DMS79 treated with DMSO at 0.1 percent for 48 hours (cell line): ENCODE measurements around the gene NUP214.

ENCODE experiments used
- DNase-seq: peaks from one replicate; lab custom pipeline; 2025; lab: John Stamatoyannopoulos, UW

The NUP214 gene

DNA sequence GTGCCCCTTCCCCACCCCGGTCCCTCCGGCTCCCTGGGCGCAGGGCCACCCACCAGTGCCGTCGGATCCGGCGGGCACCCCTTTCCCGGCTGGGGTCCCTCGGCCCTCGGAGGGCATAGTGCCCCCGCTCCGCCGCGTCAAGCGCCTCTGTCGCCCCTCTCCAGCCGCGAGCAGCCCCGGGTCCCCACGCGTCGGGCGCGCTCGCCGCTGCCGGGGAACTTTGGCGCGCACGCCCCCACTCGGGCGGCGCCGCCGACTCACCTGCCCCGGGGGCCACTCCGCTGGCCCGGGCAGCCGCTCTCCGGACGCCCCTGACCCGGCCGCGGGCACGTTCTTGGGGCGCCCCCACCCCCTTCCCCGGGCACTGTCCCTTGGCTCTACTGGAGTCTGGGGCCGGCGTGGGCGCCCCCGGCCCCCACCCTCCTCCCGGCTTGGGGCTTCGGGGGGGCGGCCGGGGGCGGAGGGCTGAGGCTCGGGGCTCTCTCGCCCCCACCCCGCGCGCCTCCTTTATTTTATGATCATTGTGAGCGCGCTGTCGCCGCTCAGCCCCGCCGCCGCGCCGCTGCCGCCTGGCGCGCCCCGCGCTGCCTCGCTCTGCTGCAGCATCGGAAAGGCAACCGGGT lies 152.0 kb downstream of the NUP214 start:
- DNase-seq: no peak

DNA sequence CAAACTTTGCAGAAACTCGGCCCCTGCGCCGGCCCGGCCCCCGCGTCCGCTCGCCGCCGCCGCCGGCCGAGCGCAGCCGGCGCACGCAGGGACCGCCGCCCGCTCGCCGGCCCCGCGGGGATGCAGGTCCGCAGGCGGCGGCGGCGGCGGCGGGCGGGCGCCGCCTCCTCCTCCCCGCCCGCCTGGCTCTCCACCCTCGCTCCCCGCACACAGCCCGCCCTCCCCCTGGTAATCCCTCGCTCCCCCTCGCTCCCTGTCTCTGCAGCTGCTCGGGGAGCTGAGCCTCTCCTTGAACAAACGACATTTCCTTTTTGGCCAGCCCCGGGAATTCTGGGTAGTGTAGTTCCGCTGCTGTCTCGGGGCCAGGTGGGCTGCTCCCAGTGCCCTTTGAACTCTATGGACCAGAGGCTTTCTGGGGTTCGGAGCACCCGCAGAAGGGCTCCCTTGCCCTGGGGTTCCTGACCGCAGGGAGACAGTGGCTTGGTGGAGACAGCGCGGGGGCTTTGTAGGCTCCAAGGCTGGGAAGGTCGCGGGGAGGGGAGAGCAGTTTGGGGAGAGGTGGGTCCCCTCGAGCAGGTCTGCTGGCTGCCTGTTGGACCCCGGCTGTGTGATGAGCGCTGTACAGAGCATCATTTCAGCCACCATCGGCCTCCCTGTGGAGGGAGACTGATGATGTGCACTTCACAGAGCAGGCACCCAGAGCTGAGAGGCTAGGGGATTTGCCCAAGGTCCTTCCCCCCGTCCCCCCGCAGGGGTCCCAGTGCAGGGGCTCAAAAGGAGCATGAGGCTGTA lies 152.7 kb downstream of the NUP214 start:
- DNase-seq: peak; percentile 78

DNA sequence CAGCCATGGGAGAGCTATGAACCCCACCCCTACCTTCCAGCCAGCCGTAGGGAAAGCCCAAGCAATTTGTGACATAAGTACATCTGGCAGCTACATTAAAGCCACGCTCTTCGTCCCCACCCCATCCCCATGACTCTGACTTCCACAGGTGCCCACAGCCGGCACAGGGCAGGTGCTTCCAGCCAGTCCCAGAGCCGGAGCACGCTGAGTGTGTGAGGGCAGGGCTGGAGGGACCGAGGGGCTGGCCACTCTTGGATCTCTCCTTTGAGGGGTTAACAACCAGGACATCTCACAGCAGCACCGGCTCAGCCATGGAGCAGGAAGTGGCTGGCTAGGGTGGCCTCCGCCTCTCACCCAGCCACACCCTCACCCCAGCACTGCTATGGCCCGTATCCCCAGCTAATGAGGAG lies 153.3 kb downstream of the NUP214 start:
- no peak for DNase-seq

DNA sequence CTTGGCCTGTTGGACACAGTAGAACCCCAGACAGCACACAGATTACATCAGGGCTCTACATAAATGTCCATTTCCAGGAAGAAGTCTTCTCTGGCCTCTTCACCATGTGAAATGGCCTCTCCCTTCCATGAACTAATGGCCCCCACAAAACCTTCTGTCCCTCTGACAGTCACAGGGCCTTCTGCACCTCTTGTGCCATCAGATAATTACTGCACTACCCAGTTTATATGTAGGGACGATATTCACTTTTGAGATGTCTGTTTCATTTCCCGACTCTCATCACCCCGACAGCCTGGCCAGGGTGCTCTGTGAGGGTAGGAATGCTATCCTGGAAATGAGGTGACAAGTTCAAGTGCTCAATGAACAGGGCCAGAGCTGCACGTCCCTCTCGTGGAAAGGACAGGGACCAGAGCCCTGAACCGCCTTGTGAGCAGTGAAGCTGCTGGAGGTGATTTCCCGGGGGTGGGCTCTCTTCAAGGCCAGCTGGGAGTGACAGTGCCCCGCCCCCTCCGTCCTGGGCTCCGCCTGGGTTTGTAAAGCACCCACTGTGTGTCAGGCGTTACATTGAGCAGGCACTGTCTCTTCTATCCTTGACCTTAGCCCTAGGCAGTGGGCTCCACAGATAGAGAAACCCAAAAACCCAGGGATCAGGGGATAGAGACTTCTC lies 153.9 kb downstream of the NUP214 start:
- no peak for DNase-seq

GRCh38 chr9:131279863-131280570 lies 154.6 kb downstream of the NUP214 start:
- DNase-seq: no peak

- DNase-seq: no peak
Observed at GRCh38 chr9:131280660-131281059, 155.3 kb downstream of the NUP214 start.

GRCh38 chr9:131281119-131281965 lies 156.0 kb downstream of the NUP214 start:
- DNase-seq: no peak

DNA sequence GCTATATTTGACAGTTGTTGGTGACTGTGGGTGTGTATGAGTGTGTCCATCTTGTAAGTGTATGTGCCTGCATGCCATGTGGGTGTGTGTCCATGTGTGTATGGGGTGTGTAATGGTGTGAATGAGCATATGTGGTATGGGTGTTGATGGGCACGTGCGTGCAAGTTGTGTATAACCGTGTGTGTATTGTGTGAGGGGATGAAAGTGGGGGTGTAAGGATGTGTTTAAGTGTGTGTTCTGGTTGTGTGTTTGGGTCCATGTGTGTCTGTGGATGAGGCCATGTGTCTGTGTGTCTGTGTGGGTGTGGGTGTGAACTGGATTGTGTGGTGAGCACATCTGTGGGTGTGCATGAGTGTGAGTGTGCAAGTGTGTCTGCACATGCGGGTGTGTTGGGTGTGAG lies 156.8 kb downstream of the NUP214 start:
- no peak for DNase-seq

DNA sequence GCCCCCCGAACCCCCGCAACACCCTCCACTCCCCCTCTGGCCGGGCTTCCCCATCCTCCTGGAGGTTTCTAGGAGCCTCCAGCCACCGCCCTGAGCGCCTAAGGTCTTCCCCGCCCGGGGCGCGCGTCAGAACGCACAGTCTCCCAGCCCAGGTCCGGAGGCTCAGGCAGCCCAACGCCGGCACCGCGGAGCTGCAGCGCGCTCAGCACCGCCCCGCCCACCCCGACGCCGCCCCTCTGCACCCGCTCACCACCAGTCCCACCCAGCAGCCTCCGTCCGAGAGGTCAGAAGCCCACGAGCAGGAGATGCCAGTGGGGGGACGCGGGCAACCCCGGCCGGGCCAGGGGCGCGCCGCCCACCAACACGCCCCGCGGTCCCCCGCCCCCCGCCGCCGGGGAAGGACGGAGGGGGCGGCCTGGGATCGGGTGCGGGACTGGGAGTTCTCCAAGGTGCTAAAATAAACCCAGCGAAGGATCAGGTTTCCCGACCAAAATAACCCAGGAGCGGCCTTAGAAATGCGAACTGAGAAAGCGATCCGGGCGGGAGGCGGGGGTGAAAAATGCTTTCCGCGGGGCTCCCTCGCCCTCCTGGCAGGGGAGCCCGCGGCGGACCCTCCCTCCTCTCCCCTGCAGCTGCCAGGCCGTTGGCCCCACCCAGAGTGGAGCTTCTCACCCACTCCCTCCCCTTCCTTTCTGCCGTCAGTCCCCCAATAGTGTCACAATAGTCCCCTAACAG lies 157.5 kb downstream of the NUP214 start:
- DNase-seq: no peak
